Activated naive CD8-positive, alpha-beta T cell treated with anti-CD3 and anti-CD28 coated beads, Interleukin-2, amount 50 U/mL, for 16 hours (primary cell): ENCODE data around the gene SDHAF1.
"Not testable (repeated sequence)": the region's sequence is repeated elsewhere in the genome, so short reads cannot be mapped to it uniquely, and the experiment has no call there.

ENCODE experiments used
- DNase-seq: peaks from one replicate; pipeline ENCODE4 v3.0.0-alpha.2; 2020; ENCODE audit warnings: low read depth, low spot score

Gene SDHAF1, protein sequence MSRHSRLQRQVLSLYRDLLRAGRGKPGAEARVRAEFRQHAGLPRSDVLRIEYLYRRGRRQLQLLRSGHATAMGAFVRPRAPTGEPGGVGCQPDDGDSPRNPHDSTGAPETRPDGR

GRCh38 chr19:35995048-35995993 is at the start of gene SDHAF1:
SDHAF1 (plus strand) TSS chr19:35995188; CDS start chr19:35995275, 87 bp downstream.
- peak; percentile 90 for DNase-seq

DNA sequence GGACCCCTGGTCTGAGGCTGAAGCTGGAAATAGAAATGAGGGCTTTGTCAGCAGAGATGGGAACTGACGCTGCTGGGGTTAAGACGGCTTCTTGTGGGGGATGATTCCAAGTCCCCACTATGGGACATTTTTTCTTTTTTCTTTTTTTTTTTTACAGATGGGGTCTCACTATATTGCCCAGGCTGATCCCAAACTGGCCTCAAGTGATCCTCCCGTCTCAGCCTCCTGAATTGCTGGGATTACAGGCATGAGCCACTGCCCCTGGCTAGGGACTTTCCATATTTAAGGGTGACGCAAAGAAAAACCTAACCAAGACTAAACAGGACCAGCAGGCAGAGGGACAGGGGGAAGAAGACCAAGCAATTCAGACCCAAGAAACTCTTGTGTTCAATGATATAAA is 48.8 kb upstream of the SDHAF1 start:
- no peak for DNase-seq

GRCh38 chr19:35949131-35949530 is 45.9 kb upstream of the SDHAF1 start:
- no peak for DNase-seq

DNA sequence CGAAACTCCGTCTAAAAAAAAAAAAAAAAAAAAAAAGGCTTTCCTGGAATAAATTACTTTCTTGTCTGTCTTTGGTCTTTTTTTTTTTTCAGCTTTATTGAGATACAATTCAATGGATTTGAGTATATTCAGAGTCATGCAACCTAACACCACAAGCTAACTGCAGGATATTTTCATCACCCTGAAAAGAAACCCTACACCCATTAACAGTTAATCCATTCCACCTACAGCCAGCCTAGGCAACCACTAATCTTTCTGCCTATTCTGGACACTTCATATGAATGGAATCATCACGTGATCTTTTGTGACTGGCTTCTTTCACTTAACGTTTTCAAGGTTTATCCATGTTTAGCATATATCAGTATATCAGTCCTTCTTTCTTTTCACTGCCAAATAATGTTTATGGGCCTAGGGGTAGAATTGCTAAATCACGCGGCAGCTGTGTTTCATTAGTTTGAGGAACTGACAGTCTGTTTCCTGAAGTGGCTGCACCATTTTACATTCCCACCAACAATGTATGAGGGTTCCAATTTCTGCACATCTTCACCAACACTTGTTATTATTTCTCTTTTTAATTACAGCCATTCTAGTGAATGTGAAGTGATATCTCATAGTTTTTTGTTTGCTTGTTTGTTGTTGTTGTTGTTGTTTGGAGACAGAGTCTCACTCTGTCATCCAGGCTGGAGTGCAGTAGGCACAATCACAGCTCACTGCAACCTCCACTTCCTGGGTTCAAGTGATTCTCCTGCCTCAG is 38.9 kb upstream of the SDHAF1 start:
- DNase-seq, result no peak

- not testable (repeated sequence) for DNase-seq
Measured at GRCh38 chr19:35957411-35957810, 37.6 kb upstream of the SDHAF1 start.

GRCh38 chr19:35958660-35959039 is 36.3 kb upstream of the SDHAF1 start:
- no peak for DNase-seq

GRCh38 chr19:35959040-35959967 is 35.7 kb upstream of the SDHAF1 start:
- DNase-seq, result peak; percentile 27

DNA sequence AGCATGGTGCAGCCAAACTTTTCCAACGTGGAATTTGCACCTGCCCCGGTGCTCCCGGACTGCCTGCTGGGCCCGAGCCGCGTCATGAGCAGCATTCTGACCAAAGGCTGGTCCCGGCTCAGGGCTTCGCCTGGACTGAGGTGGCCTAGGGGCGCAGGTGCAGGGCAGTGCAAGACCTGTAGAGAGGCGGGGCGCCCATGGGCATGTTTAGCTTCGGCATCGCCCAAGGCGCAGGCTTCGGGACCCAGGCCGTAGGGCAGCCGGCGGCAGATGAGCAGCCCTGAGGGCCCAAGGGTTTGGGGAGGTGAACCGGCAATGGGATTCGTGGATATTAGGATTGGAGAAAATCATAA is 35.0 kb upstream of the SDHAF1 start:
- no peak for DNase-seq

DNA sequence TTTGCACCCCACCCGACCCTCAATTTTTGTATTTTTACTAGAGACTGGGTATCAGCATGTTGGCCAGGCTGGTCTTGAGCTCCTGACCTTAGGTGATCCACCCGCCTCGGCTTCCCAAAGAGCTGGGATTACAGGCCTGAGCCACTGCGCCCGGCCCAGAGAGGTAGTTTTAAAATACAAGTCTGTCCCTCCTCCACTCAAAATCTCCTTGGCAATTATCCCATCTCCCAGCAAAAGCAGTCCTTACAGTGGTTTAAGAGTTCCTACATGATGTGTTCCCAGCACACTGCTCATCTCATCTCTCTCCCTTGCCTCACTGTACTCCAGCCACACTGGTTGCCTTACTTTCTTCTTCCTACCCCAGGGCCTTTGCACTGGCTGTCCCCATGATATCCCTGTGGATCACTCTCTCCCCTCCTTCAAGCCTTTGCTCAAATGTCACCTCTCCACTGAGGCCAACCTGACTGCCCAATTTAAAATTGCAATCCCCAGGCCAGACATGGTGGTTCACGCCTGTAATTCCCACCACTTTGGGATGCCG is 34.5 kb upstream of the SDHAF1 start:
- no peak for DNase-seq

GRCh38 chr19:35963514-35963913 is 31.5 kb upstream of the SDHAF1 start:
- no peak for DNase-seq

- no peak for DNase-seq
Measured at GRCh38 chr19:35966771-35967170, 28.2 kb upstream of the SDHAF1 start.

- DNase-seq, result no peak
Measured at GRCh38 chr19:35973487-35973886, 21.5 kb upstream of the SDHAF1 start.

DNA sequence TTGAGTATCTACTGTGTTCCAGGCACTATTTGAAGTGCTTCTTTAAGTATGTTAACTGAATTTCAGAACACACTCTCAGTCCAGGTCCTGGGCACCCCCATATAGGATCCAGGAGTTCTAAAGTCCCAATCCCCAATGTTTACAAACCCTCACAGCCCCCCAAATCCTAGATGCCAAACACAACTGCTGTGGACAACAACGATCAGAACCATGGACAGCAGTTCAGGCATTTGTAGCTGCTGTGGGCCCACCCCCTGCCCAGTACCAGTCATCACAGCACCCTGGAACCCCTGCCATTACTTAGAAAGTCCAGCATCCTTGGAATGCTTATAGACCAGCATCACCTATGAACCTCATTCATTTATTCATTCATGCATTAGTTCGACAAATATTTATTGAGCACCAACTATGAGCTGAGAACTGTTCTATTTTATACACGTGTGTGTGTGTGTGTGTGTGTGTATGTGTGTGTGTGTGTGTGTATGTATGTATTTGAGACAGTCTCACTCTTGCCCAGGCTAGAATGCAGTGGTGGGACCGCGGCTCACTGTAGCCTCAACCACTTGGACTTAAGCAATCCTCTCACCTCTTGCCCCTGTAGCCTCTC is 19.3 kb upstream of the SDHAF1 start:
- no peak for DNase-seq

DNA sequence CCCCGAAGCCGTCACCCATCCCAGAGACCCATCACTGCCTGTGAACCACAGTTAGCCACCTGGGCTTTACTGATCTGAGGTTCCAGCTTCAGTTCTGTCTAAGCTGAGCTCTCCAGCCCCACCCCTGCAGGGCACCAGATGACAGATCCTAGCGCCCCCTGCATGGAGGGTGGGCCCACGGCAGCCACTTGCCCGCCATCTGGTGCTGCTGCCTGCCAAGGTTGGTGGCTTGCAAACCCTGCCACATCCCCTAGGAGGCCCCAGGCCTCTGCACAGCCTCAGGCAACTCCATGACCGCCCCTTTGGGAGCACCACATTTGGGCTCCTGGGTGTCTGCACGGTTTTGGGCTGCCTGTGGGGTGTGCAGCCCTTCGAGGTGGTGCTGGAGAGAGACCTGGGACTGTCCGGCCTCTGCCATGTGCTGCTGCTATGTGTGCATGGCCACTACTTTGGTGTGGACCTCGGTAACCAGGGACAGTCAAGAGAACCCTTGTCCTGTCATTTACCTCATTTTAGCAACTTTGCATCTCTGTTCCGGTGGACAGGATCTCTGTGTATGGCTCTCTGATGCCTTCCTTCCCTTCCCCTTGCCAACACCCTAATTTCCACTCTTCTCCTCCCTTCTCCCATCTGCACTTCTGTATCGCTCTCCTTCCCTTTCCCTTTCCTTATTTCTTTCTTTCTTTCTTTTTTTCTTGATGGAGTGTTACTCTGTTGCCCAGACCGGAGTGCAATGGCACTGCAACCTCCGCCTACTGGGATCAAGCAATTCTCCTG is 17.4 kb upstream of the SDHAF1 start:
- DNase-seq, result no peak

- DNase-seq, result no peak
Measured at GRCh38 chr19:35978271-35978670, 16.7 kb upstream of the SDHAF1 start.

GRCh38 chr19:35978832-35979365 is 16.1 kb upstream of the SDHAF1 start:
- DNase-seq, result no peak

DNA sequence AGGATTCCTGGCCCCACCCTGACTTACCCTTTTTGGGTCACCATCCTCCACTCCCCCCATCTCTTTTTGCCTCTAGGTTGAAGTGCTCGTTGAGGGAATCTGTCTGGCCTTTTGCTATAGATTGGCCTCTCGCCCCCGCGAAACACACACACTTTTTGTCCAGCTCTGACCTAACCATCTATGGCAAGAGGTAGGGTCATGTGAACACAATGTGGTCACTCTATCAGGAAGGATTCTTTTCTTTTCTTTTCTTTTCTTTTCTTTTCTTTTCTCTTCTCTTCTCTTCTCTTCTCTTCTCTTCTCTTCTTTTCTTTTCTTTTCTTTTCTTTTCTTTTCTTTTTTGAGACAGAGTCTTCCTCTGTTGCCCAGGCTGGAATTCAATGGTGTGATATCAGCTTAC is 14.0 kb upstream of the SDHAF1 start:
- not testable (repeated sequence) for DNase-seq

- DNase-seq, result no peak
Measured at GRCh38 chr19:35983177-35983576, 11.8 kb upstream of the SDHAF1 start.

DNA sequence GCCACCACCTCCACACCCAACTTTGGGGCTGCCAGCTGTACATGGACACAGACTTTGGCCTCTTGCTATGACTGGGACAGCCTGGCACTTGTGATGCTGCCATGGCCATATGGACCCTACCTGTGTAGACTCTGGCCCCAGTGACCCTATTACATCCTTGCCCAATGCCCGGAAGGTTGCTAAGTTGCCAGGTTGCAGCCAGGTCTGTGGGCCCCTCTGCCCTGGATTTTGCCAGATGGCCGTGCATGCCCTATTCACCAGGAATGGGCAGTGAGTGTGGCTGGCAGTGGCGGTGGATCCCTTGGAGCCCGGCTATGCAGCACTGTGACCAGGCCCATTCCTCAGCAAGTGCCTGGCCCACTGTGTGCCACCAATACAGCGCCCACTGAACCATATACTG is 8.9 kb upstream of the SDHAF1 start:
- DNase-seq, result no peak
